Activated naive CD8-positive, alpha-beta T cell (primary cell): ENCODE measurements around the gene GTPBP6.

Experiments used
- H3K27ac Mint-ChIP-seq: one replicate; pipeline ENCODE4 v1.8.0; 2021; ENCODE audit warnings: mixed read lengths
- H3K27me3 Mint-ChIP-seq: one replicate; pipeline ENCODE4 v1.8.0; 2021; ENCODE audit warnings: mixed read lengths
- H3K36me3 Mint-ChIP-seq: one replicate; pipeline ENCODE4 v1.8.0; 2021; ENCODE audit warnings: mixed read lengths
- H3K4me1 Mint-ChIP-seq: one replicate; pipeline ENCODE4 v1.8.0; 2021; ENCODE audit warnings: low read depth, mixed read lengths
- H3K4me3 Mint-ChIP-seq: one replicate; pipeline ENCODE4 v1.8.0; 2021; ENCODE audit warnings: mild to moderate bottlenecking, mixed read lengths
- H3K9me3 Mint-ChIP-seq: one replicate; pipeline ENCODE4 v1.8.0; 2021; ENCODE audit warnings: low read depth, mixed read lengths

The GTPBP6 gene

DNA sequence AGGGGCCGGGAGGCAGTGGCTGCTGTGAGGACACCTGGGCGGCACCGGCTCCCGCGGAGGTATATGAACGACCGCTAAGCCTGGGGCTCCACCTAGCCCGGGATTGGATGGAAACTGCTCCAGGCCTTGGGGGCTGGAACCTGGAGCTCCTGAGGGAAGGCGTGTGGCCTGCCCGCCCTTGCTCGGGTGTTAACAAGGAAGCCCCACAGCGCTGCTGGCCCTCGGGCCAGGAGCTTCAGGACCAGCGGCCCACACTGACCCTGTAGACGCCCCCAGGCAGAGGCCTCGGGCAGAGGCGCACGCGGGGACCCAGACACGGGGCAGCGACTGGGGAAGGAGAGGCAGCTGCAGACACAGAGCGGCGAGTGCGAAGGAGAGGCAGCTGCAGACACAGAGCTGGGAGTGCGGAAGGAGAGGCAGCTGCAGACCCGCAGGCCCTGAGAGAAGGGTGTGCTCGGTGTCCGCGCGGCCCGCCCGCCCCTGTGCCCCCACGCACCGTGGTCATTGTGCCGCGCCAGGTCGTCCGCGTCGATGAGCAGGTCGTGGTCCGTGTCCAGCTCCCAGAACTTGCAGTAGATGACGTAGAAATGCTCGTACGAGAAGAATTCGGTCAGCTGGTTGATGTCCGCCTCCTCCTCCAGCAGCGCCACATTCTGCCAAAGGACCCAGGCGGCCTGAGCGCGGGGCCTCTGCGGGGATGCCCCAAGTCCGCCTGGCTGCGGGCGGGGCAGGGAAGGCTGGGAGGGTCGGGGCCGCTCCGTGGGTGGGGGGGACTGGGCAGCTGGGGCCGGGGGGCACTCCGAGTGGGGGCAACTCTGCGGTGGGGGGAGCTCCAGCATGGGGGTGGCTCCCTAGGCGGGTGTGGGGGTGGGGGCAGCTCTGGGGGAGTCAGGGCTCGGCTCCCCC is 26.7 kb upstream of the GTPBP6 start:
- Mint-ChIP-seq H3K4me3 (no peak overlapping the region), H3K36me3 (peaks cover 2% of the 10 kb centered on the region), H3K27me3 (no peaks in the 10 kb centered on the region), H3K4me1 (no peaks in the 10 kb centered on the region), H3K9me3 (no peaks in the 10 kb centered on the region), H3K27ac (no peak overlapping the region)

GRCh38 chrX:344371-344901 is 25.8 kb upstream of the GTPBP6 start:
- H3K36me3 Mint-ChIP-seq = peaks cover 2% of the 10 kb centered on the region
- no peaks in the 10 kb centered on the region for H3K9me3 Mint-ChIP-seq
- H3K4me3 Mint-ChIP-seq = no peak overlapping the region
- no peaks in the 10 kb centered on the region for H3K4me1 Mint-ChIP-seq
- no peak overlapping the region for H3K27ac Mint-ChIP-seq
- H3K27me3 Mint-ChIP-seq = no peaks in the 10 kb centered on the region

DNA sequence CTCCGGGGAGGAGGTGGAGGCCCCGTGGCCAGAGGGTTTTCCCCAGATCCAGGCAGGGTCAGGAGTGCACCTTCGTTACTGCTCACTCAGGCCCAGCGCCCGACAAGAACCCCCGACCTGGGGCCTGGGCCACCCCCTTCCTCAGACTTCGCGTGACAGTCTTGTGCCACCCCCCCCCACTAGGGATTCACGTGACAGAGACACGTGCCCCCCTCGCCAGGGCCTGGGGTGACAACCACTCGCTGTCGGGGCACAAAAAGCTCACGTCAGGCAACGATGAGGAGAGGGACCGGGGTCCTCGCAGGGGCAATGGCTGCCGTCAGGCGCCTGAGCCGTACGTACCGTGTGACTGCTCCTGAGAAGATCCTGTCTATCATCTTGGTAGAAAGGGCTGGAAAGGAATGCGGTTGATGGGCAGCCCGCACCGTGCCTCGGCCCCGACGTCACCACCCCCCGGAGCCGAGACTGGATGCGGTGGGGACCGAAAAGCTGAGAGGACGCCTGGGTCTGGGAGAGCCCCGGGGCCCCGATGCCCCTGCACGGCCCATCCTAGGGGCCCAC is 23.0 kb upstream of the GTPBP6 start:
- Mint-ChIP-seq H3K27ac (no peak overlapping the region), H3K36me3 (peaks cover under 1% of the 10 kb centered on the region), H3K4me3 (no peak overlapping the region), H3K9me3 (no peaks in the 10 kb centered on the region), H3K27me3 (no peaks in the 10 kb centered on the region), H3K4me1 (no peaks in the 10 kb centered on the region)

DNA sequence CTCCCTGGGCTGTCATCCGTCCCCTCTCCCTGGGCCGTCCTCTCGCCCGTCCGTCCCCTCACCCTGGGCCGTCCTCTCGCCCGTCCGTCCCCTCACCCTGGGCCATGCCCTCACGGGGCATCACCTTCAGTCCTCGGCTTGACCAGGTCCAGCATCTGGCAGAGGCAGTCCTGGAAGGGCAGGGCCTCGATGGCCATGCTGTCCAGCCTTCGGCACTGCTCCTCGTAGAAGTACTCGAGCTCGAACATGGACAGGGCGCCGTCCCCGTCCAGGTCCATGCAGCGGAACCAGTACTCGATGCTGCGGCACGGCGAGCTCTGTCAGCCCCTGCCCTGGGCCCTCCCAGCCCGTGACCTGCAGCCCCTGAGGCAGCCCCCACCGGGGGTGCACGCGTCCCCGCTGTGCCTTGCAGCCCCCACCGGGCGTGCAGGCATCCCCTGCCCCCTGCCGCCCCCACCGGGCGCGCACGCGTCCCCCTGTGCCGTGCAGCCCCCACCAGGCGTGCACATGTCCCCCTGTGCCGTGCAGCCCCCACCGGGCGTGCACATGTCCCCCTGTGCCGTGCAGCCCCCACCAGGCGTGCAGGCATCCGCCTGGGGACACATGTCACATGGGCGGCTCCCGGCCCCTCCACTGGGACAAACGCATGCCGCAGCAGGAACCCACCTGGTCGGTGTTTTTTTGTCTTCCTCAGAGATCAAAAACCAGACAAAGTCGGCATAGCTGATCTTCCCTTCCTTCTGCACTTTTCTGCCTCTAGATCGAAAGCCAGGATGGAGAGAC is 22.2 kb upstream of the GTPBP6 start:
- Mint-ChIP-seq H3K36me3 (peaks cover 6% of the 10 kb centered on the region), H3K27ac (no peak overlapping the region), H3K9me3 (no peaks in the 10 kb centered on the region), H3K27me3 (no peaks in the 10 kb centered on the region), H3K4me3 (no peak overlapping the region), H3K4me1 (no peaks in the 10 kb centered on the region)

DNA sequence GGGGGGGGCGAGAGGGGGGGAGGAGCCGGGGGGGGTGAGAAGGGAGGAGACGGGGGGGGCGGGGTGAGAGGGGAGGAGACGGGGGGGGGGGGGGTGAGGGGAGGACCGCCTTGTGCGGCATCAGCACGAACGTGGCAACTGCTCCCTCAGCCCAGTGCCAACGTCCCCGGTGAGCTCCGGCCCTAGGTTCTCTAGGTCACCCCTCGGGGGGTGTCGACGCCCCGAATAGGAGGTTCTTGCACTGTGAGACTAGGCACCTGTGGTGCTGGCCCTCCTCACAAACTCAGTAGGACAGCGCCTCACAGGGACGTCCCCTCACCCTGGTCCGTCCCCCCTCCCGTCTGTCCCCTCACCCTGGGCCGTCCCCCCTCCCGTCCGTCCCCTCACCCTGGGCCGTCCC is 21.5 kb upstream of the GTPBP6 start:
- no peaks in the 10 kb centered on the region for H3K27me3 Mint-ChIP-seq
- H3K9me3 Mint-ChIP-seq = no peaks in the 10 kb centered on the region
- H3K4me1 Mint-ChIP-seq = no peaks in the 10 kb centered on the region
- H3K4me3 Mint-ChIP-seq = no peak overlapping the region
- H3K36me3 Mint-ChIP-seq = peaks cover 6% of the 10 kb centered on the region
- H3K27ac Mint-ChIP-seq = no peak overlapping the region

DNA sequence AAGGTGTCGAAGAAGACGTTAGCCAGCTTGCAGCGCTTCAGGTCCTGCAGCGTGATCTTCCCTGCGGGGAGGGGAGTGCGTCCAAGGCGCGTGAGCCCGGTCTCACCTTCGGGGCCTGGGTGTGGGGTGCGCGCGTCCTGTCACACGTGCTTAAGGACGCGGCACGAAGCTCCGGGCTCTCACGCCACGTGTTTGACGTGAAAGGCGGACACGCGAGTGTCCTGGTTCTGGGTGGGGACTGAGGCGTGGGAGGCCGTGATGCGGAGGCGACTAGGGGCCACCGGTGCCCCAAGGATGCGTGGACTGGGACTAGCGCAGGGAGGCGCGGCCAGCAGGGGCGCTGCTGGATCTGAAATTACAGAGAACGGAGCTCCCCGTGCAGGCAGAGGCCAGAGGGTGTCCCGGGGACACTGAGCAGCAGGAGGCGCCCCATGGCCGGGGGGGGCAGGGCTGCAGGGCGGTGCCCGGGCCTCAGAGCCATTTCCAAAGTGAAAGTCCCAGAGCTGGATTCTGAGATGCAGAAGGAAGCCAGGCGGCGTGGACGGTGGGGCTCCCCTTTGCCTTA is 20.3 kb upstream of the GTPBP6 start:
- Mint-ChIP-seq H3K4me1 (no peaks in the 10 kb centered on the region), H3K9me3 (no peaks in the 10 kb centered on the region), H3K4me3 (no peak overlapping the region), H3K27ac (no peak overlapping the region), H3K27me3 (no peaks in the 10 kb centered on the region), H3K36me3 (peaks cover 6% of the 10 kb centered on the region)

- Mint-ChIP-seq H3K4me3 (no peak overlapping the region), H3K4me1 (no peaks in the 10 kb centered on the region), H3K27ac (no peak overlapping the region), H3K36me3 (peaks cover 6% of the 10 kb centered on the region), H3K9me3 (no peaks in the 10 kb centered on the region), H3K27me3 (no peaks in the 10 kb centered on the region)
Measured at GRCh38 chrX:338281-338835, 19.8 kb upstream of the GTPBP6 start.

DNA sequence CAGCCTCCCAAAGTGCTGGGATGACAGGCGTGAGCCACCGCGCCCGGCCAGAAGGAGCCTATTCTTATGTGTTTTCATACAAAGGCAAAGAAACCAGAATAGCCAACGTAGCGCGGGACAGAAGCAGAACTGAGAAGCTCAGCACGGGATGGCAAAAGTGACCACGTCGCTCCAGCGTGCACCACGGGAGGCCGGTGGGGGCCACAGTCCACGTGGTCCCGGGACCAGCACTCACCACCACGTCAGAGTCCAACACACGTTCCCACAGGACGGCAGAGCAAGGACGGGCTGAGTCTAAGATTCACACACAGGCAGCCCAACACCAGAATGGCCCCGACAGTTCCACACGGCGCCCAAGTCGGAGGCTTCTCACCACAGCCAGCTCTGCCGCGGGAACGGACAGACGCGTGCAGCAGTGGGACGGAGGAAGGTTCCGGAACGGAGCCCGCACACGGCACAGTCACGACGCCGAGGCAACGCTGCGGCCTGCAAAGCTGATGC is 18.8 kb upstream of the GTPBP6 start:
- no peaks in the 10 kb centered on the region for H3K9me3 Mint-ChIP-seq
- H3K27ac Mint-ChIP-seq = no peak overlapping the region
- H3K36me3 Mint-ChIP-seq = peaks cover 6% of the 10 kb centered on the region
- H3K27me3 Mint-ChIP-seq = no peaks in the 10 kb centered on the region
- no peak overlapping the region for H3K4me3 Mint-ChIP-seq
- no peaks in the 10 kb centered on the region for H3K4me1 Mint-ChIP-seq

DNA sequence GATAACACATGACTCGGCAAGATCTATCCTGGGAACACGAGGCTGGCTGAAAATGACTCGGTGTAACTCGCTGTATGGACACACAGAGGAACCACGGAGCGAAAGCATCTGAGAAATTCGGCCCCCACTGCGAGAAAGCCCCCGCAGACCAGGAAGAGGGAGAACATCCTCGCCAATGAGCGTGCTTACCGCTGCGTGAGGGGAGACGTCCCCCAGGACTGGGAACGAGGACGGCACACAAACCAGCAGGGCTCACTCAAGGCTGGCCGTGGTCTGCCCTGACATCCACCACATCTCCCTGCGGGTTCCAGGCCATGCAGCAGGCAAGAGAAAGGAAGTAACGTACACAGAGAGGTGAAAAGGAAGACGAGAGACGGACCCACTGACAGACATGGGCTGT is 17.6 kb upstream of the GTPBP6 start:
- H3K4me1 Mint-ChIP-seq = no peaks in the 10 kb centered on the region
- no peak overlapping the region for H3K27ac Mint-ChIP-seq
- no peaks in the 10 kb centered on the region for H3K9me3 Mint-ChIP-seq
- H3K4me3 Mint-ChIP-seq = no peak overlapping the region
- H3K27me3 Mint-ChIP-seq = no peaks in the 10 kb centered on the region
- peaks cover 6% of the 10 kb centered on the region for H3K36me3 Mint-ChIP-seq

- H3K9me3 Mint-ChIP-seq = no peaks in the 10 kb centered on the region
Measured at GRCh38 chrX:335758-336155, 17.2 kb upstream of the GTPBP6 start.

DNA sequence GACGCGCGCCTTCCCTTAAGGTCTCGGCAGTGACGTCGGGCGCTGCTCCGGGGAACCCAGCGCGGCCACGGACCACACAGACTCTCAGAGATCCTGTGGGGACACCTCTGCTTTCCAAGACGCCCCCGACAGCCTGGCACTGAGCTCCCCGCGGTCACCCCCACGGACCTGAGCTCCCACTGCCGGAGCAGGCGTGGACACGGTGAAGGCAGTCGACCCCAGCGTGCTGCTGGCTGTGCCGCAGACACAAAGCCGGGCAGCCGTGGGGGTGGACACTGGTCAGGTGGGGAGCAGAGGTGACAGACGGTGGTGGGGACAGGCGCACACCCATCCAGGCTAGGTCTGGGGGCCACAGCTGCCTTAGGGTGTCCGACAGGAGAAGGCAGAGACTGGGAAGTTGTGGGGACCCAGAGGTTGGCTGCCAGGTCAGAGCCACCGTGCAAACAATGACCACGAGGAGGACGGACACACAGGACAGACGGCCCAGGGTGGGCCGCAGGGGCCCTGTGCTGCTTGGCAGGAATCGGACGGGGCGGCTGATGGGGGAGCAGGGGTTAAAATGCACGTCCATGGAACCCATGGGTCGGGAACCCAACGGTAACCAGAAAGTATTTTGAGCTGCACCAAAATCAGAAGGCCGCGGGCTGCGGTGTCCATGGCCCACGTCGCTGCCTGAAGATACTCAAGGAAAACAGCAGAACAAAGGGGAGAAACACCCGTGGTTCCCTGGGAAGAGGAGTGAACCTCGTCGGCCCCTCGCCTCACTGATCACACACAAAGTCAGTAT is 16.6 kb upstream of the GTPBP6 start:
- Mint-ChIP-seq H3K27ac (no peak overlapping the region), H3K9me3 (no peaks in the 10 kb centered on the region), H3K4me3 (no peak overlapping the region), H3K27me3 (no peaks in the 10 kb centered on the region), H3K4me1 (no peaks in the 10 kb centered on the region), H3K36me3 (peaks cover 6% of the 10 kb centered on the region)

More at GRCh38 chrX:335758-336155, 17.2 kb upstream of the GTPBP6 start:
- Mint-ChIP-seq H3K36me3 (peaks cover 6% of the 10 kb centered on the region), H3K4me3 (no peak overlapping the region), H3K27me3 (no peaks in the 10 kb centered on the region), H3K4me1 (no peaks in the 10 kb centered on the region), H3K27ac (no peak overlapping the region)

DNA sequence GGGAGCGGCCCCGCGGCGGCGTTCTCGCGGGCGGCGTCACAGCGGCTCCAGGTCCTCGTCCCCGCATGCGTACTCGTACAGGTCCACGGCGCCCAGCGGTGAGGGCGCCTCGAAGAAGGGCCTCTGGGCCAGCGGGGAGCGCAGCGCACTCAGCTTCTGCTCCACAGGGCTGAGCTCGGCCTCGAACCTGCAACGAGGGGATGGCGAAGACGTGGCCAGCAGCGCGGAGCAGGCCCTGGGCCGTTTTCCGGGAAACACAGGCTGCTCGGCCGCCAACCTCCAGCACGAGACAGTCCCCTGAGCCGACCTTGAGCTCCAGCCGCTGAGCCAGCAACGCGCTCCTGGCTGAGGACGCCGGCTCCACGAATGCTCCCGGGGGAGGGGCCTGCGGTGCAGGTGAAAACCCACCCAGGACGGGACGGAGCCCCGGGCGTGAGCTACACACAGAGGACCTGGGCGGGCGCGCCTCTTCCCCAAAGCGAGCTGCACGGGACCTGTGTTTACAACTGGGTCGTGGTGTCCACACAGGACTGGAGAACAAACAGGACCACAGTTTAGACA is 15.8 kb upstream of the GTPBP6 start:
- Mint-ChIP-seq H3K36me3 (peaks cover 6% of the 10 kb centered on the region), H3K9me3 (no peaks in the 10 kb centered on the region), H3K27me3 (no peaks in the 10 kb centered on the region), H3K27ac (no peak overlapping the region), H3K4me3 (no peak overlapping the region), H3K4me1 (no peaks in the 10 kb centered on the region)

DNA sequence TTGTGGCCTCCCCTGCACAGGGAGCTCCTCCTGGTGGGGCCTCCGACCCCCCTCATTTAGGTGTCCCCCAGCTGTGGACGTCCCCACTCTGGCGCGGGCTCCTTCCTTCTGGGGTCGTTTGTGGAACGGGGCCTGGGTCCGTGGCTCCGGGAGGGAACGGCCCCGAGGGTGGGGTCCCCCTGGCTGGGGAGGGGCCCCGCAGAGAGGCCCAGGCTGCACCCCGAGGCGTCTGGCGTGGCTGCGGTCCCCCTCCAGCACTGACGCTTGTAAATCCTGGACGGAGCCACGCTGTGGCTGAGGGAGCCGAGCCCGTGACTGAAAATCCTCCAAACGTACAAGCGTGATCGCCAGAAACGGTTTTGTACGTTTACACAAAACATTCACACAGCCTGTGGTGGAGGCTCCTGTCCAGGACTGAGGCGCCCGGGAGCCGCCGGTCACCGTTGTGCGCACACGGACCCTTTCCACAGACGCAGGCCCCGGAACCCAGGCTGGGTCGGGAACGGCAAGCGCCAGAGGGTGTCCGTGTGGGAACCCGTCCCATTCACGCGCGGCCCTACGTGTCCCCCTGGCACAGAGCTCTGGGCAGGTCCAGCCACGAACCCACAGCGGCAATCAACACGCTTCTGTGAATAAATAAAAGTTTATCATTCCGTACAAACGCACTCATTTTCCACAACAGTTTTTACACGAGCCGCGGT is 15.2 kb upstream of the GTPBP6 start:
- Mint-ChIP-seq H3K36me3 (peaks cover 6% of the 10 kb centered on the region), H3K27me3 (no peaks in the 10 kb centered on the region), H3K27ac (no peak overlapping the region), H3K4me1 (no peaks in the 10 kb centered on the region), H3K9me3 (no peaks in the 10 kb centered on the region), H3K4me3 (no peak overlapping the region)
